ENCODE data around the gene MSL3. TPM values are rescaled to one million over a fixed set of nuclear protein-coding genes. Genes with fewer than 3 reads are reported as not detected.

Gene MSL3
- total RNA-seq, 1 experiment from 2014 or later = 26.8 TPM

Other genes starting within 250 kb of the MSL3 start
- gene ARHGAP6, start 92.3 kb upstream of the MSL3 start, total RNA-seq (2014; rRNA removed; shearing (Covaris generic)) = 0.14 and 0.66 TPM in 2 replicates

Data from H4 (cell line).